Left ventricle myocardium inferior (tissue), 1 donor: ENCODE results near the gene CITED4. TPM values are rescaled to one million over a fixed set of nuclear protein-coding genes. Genes with fewer than 3 reads are reported as not detected.
"Not testable (repeated sequence)": the region's sequence is repeated elsewhere in the genome, so short reads cannot be mapped to it uniquely, and the experiment has no call there.

Source experiments
- DNase-seq: peaks from one replicate; pipeline ENCODE4 v3.0.0-alpha.2; 2020
- H3K27ac ChIP-seq: fragments of 200-600 bp; replicated peaks from 2 replicates; pipeline ENCODE4 v1.8.0; 2021
- H3K27me3 ChIP-seq: fragments of 200-600 bp; 2 replicates; pipeline ENCODE4 v1.8.0; 2021; ENCODE audit warnings: low read depth
- H3K36me3 ChIP-seq: fragments of 200-600 bp; 2 replicates; pipeline ENCODE4 v1.8.0; 2021
- H3K4me1 ChIP-seq: fragments of 200-600 bp; 2 replicates; pipeline ENCODE4 v1.8.0; 2021
- H3K4me3 ChIP-seq: fragments of 200-600 bp; 2 replicates; pipeline ENCODE4 v1.8.0; 2021; ENCODE audit warnings: mild to moderate bottlenecking, moderate library complexity
- H3K9me3 ChIP-seq: fragments of 200-600 bp; replicated peaks from 2 replicates; pipeline ENCODE4 v1.8.0; 2021
- CTCF ChIP-seq: fragments of 200-600 bp; IDR thresholded peaks from 2 replicates; pipeline ENCODE4 v1.8.0; 2021; ENCODE audit warnings: antibody characterized with exemption, mild to moderate bottlenecking, borderline replicate concordance
- intact Hi-C: fragments of 100-400 bp; cut with micrococcal nuclease; formaldehyde crosslinking; loops from one replicate; pipeline ENCODE4 v1.11.0; 2022
- total RNA-seq: library from RNA; stranded (reverse); fragmentation: NEBNext Ultra II Directional; extraction: Animal tissue kit (Norgen Biotek cat#: 25700); gene quantifications from one replicate; pipeline ENCODE4 v1.2.1, GENCODE V29; 2021
- donor health status: DM: no; HTN: yes; CAD: no; lungs with severe emphysema.

Gene CITED4
- total RNA-seq, 1 donor from 2014 or later: 24.4 TPM

DNA sequence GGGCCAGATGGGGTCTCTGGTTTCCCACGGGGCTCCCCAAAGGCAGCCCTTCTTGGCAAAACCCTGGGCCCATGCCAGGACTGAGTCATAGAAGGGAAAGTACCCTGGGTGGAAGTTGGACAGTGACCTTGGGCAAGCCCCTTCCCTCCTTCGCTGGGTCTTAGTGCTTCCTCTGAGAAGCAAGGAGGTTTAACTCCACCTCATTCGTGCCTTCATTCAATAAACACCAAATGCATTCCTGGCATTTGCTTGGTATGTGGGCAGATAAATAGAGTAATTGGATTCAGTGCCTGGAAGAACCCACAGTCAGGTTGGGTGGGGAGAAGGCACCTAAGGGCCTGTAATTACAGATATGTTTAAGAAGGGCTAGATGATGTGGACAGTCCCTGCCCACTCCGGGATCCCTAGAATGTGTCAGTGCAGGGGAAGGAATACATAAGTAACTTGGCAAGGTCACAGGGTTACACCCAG lies 36.3 kb upstream of the CITED4 start:
- Histone ChIP-seq H3K4me3 (no peak overlapping the region), H3K27ac (no peak overlapping the region), H3K4me1 (peaks cover 10% of the 10 kb centered on the region), H3K36me3 (no peaks in the 10 kb centered on the region), H3K27me3 (no peaks in the 10 kb centered on the region), H3K9me3 (peaks cover 22% of the 10 kb centered on the region)
- intact Hi-C loops: no loop called here
- no peak for TF ChIP-seq CTCF
- no peak for DNase-seq

- no peak for DNase-seq
- no peak for TF ChIP-seq CTCF
- no peaks in the 10 kb centered on the region for H3K36me3 ChIP-seq
- H3K27ac ChIP-seq: no peak overlapping the region
- peaks cover 22% of the 10 kb centered on the region for H3K9me3 ChIP-seq
- peaks cover 7% of the 10 kb centered on the region for H3K4me1 ChIP-seq
- intact Hi-C loops: no loop called here
- no peaks in the 10 kb centered on the region for H3K27me3 ChIP-seq
- no peak overlapping the region for H3K4me3 ChIP-seq
Measured at GRCh38 chr1:40897513-40897912, 35.4 kb upstream of the CITED4 start.

DNA sequence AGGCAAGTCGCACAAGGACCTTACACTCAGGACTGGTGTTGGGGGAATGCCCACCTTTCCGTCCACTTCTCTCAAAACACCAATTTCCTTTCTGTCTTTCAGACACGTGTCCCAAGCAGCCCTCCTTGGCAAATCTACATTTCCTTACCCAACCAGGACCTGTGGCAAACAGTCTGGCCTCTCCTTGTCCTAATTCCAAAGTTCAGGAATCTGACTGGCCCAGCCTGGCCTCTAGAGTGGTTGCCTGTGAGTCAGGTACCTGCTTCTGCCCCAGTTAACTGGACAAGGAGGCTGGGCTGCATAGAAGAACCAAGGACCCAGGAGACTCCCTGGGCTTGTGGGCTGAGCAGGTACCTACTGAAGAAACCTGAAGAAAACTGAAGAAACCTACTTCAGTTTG lies 34.3 kb upstream of the CITED4 start:
- no peaks in the 10 kb centered on the region for H3K27me3 ChIP-seq
- no peak overlapping the region for H3K4me3 ChIP-seq
- H3K27ac ChIP-seq: no peak overlapping the region
- no peaks in the 10 kb centered on the region for H3K4me1 ChIP-seq
- no peak for DNase-seq
- H3K9me3 ChIP-seq: peaks cover 22% of the 10 kb centered on the region
- intact Hi-C loops: no loop called here
- H3K36me3 ChIP-seq: no peaks in the 10 kb centered on the region
- TF ChIP-seq CTCF: no peak

- H3K36me3 ChIP-seq: no peaks in the 10 kb centered on the region
- TF ChIP-seq CTCF: no peak
- intact Hi-C loops: no loop called here
- no peak overlapping the region for H3K4me3 ChIP-seq
- H3K4me1 ChIP-seq: no peaks in the 10 kb centered on the region
- H3K27ac ChIP-seq: no peak overlapping the region
- DNase-seq: no peak
- H3K27me3 ChIP-seq: no peaks in the 10 kb centered on the region
- peaks cover 22% of the 10 kb centered on the region for H3K9me3 ChIP-seq
Measured at GRCh38 chr1:40895601-40896000, 33.4 kb upstream of the CITED4 start.

- intact Hi-C loops, H3K4me3 ChIP-seq, H3K27me3 ChIP-seq, H3K4me1 ChIP-seq, DNase-seq, H3K36me3 ChIP-seq, H3K27ac ChIP-seq: not testable (repeated sequence)
- H3K9me3 ChIP-seq: peaks cover 22% of the 10 kb centered on the region
Measured at GRCh38 chr1:40894858-40895257, 32.7 kb upstream of the CITED4 start.

DNA sequence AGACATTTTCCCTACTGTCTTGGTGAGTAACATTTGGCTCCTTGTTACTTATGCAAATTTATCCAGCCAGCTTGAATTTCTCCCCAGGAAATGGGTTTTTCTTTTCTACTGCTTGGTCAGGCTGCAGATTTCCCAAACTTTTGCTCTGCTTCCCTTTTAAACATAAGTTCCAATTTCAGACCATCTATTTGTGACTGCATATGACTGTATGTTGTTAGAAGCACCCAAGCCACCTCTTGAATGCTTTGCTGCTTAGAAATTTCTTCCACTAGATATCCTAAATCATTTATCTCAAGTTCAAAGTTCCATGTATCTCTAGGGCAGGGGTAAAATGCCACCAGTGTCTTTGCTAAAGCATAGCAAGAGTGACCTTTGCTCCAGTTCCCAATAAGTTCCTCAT lies 32.3 kb upstream of the CITED4 start:
- H3K36me3 ChIP-seq: no peaks in the 10 kb centered on the region
- TF ChIP-seq CTCF: no peak
- H3K4me3 ChIP-seq: no peak overlapping the region

More for the DNA sequence above, 32.3 kb upstream of the CITED4 start:
- H3K27me3 ChIP-seq: no peaks in the 10 kb centered on the region
- H3K27ac ChIP-seq: no peak overlapping the region
- intact Hi-C loops: no loop called here
- H3K4me1 ChIP-seq: no peaks in the 10 kb centered on the region
- H3K9me3 ChIP-seq: peaks cover 22% of the 10 kb centered on the region
- no peak for DNase-seq
